B cell (primary cell): Measurements from ENCODE around the gene NAP1L1. TPM values are rescaled to one million over a fixed set of nuclear protein-coding genes. Genes with fewer than 3 reads are reported as not detected.

Experiments
- ATAC-seq: fragments of 200-7000 bp; cut with Tn5 transposase; one replicate; pipeline ENCODE4 v1.10.0; 2021; ENCODE audit warnings: low read depth, mild to moderate bottlenecking, moderate number of reproducible peaks, moderate library complexity
- CTCF ChIA-PET: fragments of 350-600 bp; sonication (Branson Sonifier 250); formaldehyde crosslinking; loops from one replicate; lab custom pipeline; 2021; ENCODE audit warnings: antibody characterized with exemption, inconsistent platforms; lab: Charles Lee
- POLR2A ChIA-PET: fragments of 350-600 bp; sonication (Branson Sonifier 250); formaldehyde crosslinking; loops from one replicate; lab custom pipeline; 2021; ENCODE audit warnings: antibody characterized with exemption; lab: Charles Lee
- DNase-seq: peaks from one replicate; pipeline ENCODE4 v3.0.0; 2013
- H2AFZ ChIP-seq: 2 replicates; pipeline ENCODE4 v1.6.1; 2012; ENCODE audit warnings: mild to moderate bottlenecking, low read depth, low read length; ENCODE audit not compliant: insufficient read depth, poor library complexity, severe bottlenecking
- H3K27ac ChIP-seq, 2 donors: 1 replicate in 1 of 2; 2 replicates in 1 of 2; pipeline ENCODE4 v1.5.1; 2012 to 2013; ENCODE audit warnings: low read length in 2 of 2, mild to moderate bottlenecking in 2 of 2, moderate library complexity in 1 of 2
- H3K27me3 ChIP-seq, 4 experiments: fragments of 200-600 bp in 1 of 4; sonication (generic) in 1 of 4; replicated peaks in 1 of 4; 1 replicate in 2 of 4; 2 replicates in 2 of 4; pipeline versions ENCODE4 v1.6.1 to v1.7.0; 2013 to 2016; ENCODE audit warnings: low read length in 3 of 4, mild to moderate bottlenecking in 2 of 4, mixed read lengths in 1 of 4, moderate library complexity in 1 of 4; ENCODE audit not compliant: insufficient read depth in 4 of 4, control insufficient read depth in 3 of 4; ENCODE audit errors: control extremely low read depth in 1 of 4
- H3K36me3 ChIP-seq, 2 experiments: replicated peaks in 1 of 2; 1 replicate in 1 of 2; 2 replicates in 1 of 2; pipeline versions ENCODE4 v1.6.1 to v1.7.1; 2013; ENCODE audit warnings: low read length in 1 of 2; ENCODE audit not compliant: insufficient read depth in 2 of 2, control insufficient read depth in 1 of 2; ENCODE audit errors: control extremely low read depth in 1 of 2, extremely low read depth in 1 of 2
- H3K4me1 ChIP-seq, 2 donors: fragments of 200-600 bp in 1 of 2; sonication (generic) in 1 of 2; 1 replicate in 1 of 2; 2 replicates in 1 of 2; pipeline versions ENCODE4 v1.5.1 to v1.6.1; 2013 to 2017; ENCODE audit warnings: low read length in 2 of 2; ENCODE audit not compliant: control insufficient read depth in 2 of 2, insufficient read depth in 2 of 2
- H3K4me2 ChIP-seq: replicated peaks from 2 replicates; pipeline ENCODE3; 2012; ENCODE audit warnings: mild to moderate bottlenecking, low read depth, low read length; ENCODE audit not compliant: poor library complexity, severe bottlenecking
- H3K4me3 ChIP-seq, 5 experiments: fragments of 200-600 bp in 1 of 5; sonication (generic) in 1 of 5; 1 replicate in 3 of 5; 2 replicates in 2 of 5; pipeline versions ENCODE4 v1.5.1 to v1.7.0; 2011 to 2016; ENCODE audit warnings: low read length in 4 of 5, mild to moderate bottlenecking in 4 of 5, low read depth in 2 of 5, control low read depth in 1 of 5, moderate library complexity in 1 of 5; ENCODE audit not compliant: insufficient read depth in 1 of 5; ENCODE audit errors: control extremely low read depth in 1 of 5, extremely low read depth in 1 of 5
- H3K79me2 ChIP-seq: fragments of 200-600 bp; sonication (generic); one replicate; pipeline ENCODE4 v1.6.0; 2016; ENCODE audit warnings: low read length; ENCODE audit not compliant: control insufficient read depth, insufficient read depth
- H3K9ac ChIP-seq: fragments of 200-600 bp; sonication (generic); 2 replicates; pipeline ENCODE4 v1.6.1; 2017; ENCODE audit warnings: mild to moderate bottlenecking, low read length, moderate library complexity
- H3K9me3 ChIP-seq, 3 donors: one replicate each; pipeline versions ENCODE4 v1.6.1 to v1.7.1; 2013; ENCODE audit warnings: low read length in 2 of 3; ENCODE audit not compliant: control insufficient read depth in 2 of 3, insufficient read depth in 1 of 3; ENCODE audit errors: control extremely low read depth in 1 of 3
- H4K20me1 ChIP-seq: 2 replicates; pipeline ENCODE4 v1.6.0; 2012; ENCODE audit warnings: mild to moderate bottlenecking, low read length; ENCODE audit not compliant: insufficient read depth, control insufficient read depth, poor library complexity, severe bottlenecking
- H3K27ac Mint-ChIP-seq: one replicate; pipeline ENCODE4 v1.8.0; 2021; ENCODE audit warnings: mixed read lengths
- H3K27me3 Mint-ChIP-seq: one replicate; pipeline ENCODE4 v1.8.0; 2021; ENCODE audit warnings: mixed read lengths
- H3K4me1 Mint-ChIP-seq: one replicate; pipeline ENCODE4 v1.8.0; 2021; ENCODE audit warnings: mixed read lengths
- H3K4me3 Mint-ChIP-seq: one replicate; pipeline ENCODE4 v1.8.0; 2021; ENCODE audit warnings: mixed read lengths
- H3K9me3 Mint-ChIP-seq: one replicate; pipeline ENCODE4 v1.8.0; 2022; ENCODE audit warnings: mixed read lengths; ENCODE audit not compliant: insufficient read depth
- EZH2 ChIP-seq: IDR thresholded peaks from 2 replicates; pipeline ENCODE4 v1.6.1; 2012; ENCODE audit warnings: borderline replicate concordance, low read depth, mild to moderate bottlenecking, moderate library complexity, low read length; ENCODE audit not compliant: insufficient read depth, poor library complexity, severe bottlenecking
- WGBS: methylation state at CpG from one replicate; pipeline ENCODE4 v1.1.5; 2013; ENCODE audit warnings: missing lambda C conversion rate; ENCODE audit not compliant: insufficient coverage; 5-methylcytosine and 5-hydroxymethylcytosine counted together
- intact Hi-C: fragments of 100-400 bp; cut with micrococcal nuclease; formaldehyde crosslinking; loops from one replicate; pipeline ENCODE4 v1.10.0; 2022
- polyA plus RNA-seq: library from polyadenylated mRNA; depleted of rRNA; stranded (reverse); fragments of >200 nt; gene quantifications from 2 replicates; pipeline ENCODE4 v1.2.3, GENCODE V29; 2012
- total RNA-seq, 2 donors: library from RNA; stranded (reverse); fragments of 120-200 nt in 1 of 2; gene quantifications; 1 replicate in 1 of 2; 2 replicates in 1 of 2; pipeline versions ENCODE4 v1.2.3 to v1.2.4, GENCODE V29; 2013 to 2022
- TF ChIP-seq, protein P1 (sequence below): fragments of 200-600 bp; IDR thresholded peaks from one replicate; pipeline ENCODE4 v1.8.0; 2022; ENCODE audit warnings: antibody characterized with exemption, mild to moderate bottlenecking

Gene NAP1L1
- total and polyA plus RNA-seq, 2 donors (not counting 1 experiment from before 2014, with no cell fraction given) = 165 to 766 TPM

- Histone ChIP-seq H3K36me3 (no peaks in the 10 kb centered on the region), H2AFZ (no peak overlapping the region), H3K9me3 (no peaks in the 10 kb centered on the region), H3K4me3 (no peak overlapping the region), H4K20me1 (no peaks in the 10 kb centered on the region), H3K4me1 (no peaks in the 10 kb centered on the region), H3K27me3 (no peaks in the 10 kb centered on the region), H3K9ac (no peak overlapping the region), H3K79me2 (no peaks in the 10 kb centered on the region), H3K27ac (no peak overlapping the region), H3K4me2 (no peak overlapping the region)
- ATAC-seq (no peak), DNase-seq (no peak)
- no peak overlapping the region for H3K27ac Mint-ChIP-seq
- ChIA-PET CTCF (no interaction called here), POLR2A (no interaction called here)
- H3K4me3 Mint-ChIP-seq = no peak overlapping the region
- no peaks in the 10 kb centered on the region for H3K27me3 Mint-ChIP-seq
- intact Hi-C loops = no loop called here
- TF ChIP-seq EZH2 = no peak
- TF ChIP-seq, protein P1, sequence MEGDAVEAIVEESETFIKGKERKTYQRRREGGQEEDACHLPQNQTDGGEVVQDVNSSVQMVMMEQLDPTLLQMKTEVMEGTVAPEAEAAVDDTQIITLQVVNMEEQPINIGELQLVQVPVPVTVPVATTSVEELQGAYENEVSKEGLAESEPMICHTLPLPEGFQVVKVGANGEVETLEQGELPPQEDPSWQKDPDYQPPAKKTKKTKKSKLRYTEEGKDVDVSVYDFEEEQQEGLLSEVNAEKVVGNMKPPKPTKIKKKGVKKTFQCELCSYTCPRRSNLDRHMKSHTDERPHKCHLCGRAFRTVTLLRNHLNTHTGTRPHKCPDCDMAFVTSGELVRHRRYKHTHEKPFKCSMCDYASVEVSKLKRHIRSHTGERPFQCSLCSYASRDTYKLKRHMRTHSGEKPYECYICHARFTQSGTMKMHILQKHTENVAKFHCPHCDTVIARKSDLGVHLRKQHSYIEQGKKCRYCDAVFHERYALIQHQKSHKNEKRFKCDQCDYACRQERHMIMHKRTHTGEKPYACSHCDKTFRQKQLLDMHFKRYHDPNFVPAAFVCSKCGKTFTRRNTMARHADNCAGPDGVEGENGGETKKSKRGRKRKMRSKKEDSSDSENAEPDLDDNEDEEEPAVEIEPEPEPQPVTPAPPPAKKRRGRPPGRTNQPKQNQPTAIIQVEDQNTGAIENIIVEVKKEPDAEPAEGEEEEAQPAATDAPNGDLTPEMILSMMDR = no peak
- H3K4me1 Mint-ChIP-seq = no peaks in the 10 kb centered on the region
- WGBS = 90% methylated on average over 3 of the region's 4 CpGs
- H3K9me3 Mint-ChIP-seq = no peaks in the 10 kb centered on the region
These were observed 39.1 kb upstream of the NAP1L1 start for GRCh38 chr12:76123259-76124212.

DNA sequence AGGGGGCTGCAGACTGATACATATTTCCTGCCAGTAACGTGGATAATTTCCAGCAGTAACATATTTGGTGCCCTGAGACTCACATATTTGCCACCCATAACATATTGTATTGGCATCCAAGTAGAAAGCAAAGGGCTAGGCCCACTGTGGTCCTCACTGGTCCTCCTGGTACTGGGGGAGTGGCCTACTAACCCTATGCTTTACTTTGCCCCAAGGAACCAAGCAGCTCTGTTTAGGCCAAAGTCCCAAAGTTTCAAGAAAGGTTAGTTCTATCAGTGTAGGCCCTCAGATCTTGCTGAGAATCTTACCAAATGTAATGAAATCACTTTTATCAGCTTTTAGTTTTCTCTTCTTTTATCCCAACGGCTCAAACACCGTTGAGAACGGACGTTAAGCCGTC lies 35.4 kb upstream of the NAP1L1 start:
- intact Hi-C loops = no loop called here
- Histone ChIP-seq H3K27ac (no peak overlapping the region), H3K4me1 (no peaks in the 10 kb centered on the region), H3K79me2 (no peaks in the 10 kb centered on the region), H3K36me3 (no peaks in the 10 kb centered on the region), H2AFZ (no peak overlapping the region), H3K27me3 (no peaks in the 10 kb centered on the region), H3K9me3 (no peaks in the 10 kb centered on the region), H3K9ac (no peak overlapping the region), H4K20me1 (no peaks in the 10 kb centered on the region), H3K4me3 (no peak overlapping the region), H3K4me2 (no peak overlapping the region)
- ChIA-PET CTCF (no interaction called here), POLR2A (no interaction called here)
- no peak for ATAC-seq
- WGBS = 82% methylated on average over 6 of the region's 6 CpGs
- TF ChIP-seq, protein P1 = no peak
- no peak for TF ChIP-seq EZH2
- Mint-ChIP-seq H3K4me3 (no peak overlapping the region), H3K9me3 (no peaks in the 10 kb centered on the region), H3K4me1 (no peaks in the 10 kb centered on the region), H3K27ac (no peak overlapping the region), H3K27me3 (peaks cover 4% of the 10 kb centered on the region)
- DNase-seq = no peak
